Measurements from ENCODE around the gene C2CD5.

DNA sequence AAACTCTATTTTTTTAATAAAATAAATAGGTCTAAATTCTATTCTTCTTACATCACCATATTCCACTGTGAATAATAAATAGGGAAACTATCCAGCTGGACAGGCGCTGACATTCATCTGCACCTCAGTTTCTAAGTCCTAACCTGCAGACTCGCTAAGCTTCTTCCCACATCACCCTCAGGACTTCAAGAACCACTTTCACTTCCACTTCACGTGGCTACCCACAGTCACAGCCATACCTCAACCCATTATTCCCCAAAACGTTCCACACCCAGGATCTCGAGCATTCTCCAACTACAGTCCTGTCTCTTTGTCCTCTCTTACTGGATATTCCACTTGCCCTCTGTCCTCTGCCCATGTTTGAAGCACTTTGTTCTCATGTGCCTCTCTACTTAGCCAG lies 71.1 kb downstream of the C2CD5 start:
- TF ChIP-seq, protein P1, sequence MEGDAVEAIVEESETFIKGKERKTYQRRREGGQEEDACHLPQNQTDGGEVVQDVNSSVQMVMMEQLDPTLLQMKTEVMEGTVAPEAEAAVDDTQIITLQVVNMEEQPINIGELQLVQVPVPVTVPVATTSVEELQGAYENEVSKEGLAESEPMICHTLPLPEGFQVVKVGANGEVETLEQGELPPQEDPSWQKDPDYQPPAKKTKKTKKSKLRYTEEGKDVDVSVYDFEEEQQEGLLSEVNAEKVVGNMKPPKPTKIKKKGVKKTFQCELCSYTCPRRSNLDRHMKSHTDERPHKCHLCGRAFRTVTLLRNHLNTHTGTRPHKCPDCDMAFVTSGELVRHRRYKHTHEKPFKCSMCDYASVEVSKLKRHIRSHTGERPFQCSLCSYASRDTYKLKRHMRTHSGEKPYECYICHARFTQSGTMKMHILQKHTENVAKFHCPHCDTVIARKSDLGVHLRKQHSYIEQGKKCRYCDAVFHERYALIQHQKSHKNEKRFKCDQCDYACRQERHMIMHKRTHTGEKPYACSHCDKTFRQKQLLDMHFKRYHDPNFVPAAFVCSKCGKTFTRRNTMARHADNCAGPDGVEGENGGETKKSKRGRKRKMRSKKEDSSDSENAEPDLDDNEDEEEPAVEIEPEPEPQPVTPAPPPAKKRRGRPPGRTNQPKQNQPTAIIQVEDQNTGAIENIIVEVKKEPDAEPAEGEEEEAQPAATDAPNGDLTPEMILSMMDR (IDR thresholded peaks at IDR 0.05; ENCODE audit: insufficient read depth, low read length, poor library complexity, severe bottlenecking) = no peak
- TF ChIP-seq EZH2phosphoT487 (conservative IDR thresholded peaks at IDR 0.05; ENCODE audit: low read length) = no peak

All from SU-DHL-6 (cell line).